ENCODE measurements around the gene USP22. TPM values are rescaled to one million over a fixed set of nuclear protein-coding genes. Genes with fewer than 3 reads are reported as not detected.

The USP22 gene
- total RNA-seq, 1 experiment from 2014 or later: 224 TPM

DNA sequence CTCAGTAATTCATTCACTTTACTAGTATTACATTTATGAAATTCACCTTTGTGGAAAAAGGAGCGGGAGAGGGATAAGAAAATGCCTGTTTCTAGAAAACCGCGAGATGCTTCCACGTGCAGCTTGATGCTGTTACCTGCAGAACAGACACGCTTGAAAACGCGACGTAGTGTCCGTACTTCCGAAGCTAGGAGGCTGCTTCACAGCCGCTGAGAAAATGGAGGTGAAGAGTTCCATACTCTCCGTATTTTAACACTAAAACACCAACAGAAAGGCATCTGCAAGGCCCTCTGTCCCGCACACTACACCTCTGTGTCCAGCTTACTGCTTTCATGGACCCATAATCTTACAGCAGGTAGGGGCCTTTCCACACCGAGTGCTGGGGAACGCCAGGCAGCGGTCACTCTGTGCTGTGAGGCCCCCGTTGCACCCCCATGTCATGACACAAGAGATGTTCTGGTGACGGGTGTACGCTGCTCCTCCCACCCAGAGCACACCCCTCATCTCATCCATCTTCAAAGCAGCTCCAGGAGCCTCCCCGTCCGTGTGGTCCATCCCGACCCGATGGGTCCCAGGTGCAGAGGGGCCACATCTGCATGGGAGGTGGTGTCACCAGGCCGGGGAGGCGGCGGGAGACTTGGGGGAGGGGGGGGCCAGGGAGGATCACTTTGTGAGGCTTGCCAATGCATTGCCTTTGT lies 40.4 kb downstream of the USP22 start:
- CTCF ChIA-PET: no interaction called here
- intact Hi-C loops (cut with micrococcal nuclease; ENCODE audit: unreplicated experiment): no loop called here
- Histone ChIP-seq H3K4me3 (ENCODE audit: low read depth in 2 of 2, low read length in 2 of 2) (no peak overlapping the region), H3K9me3 (ENCODE audit: control insufficient read depth, insufficient read depth, low read depth, low read length) (no peaks in the 10 kb centered on the region), H3K36me3 (ENCODE audit: control insufficient read depth, insufficient read depth, low read length) (peaks cover 18% of the 10 kb centered on the region), H3K27ac (ENCODE audit: low read length) (no peak overlapping the region), H3K4me1 (ENCODE audit: control insufficient read depth, insufficient read depth, low read length) (peaks cover 5% of the 10 kb centered on the region; the same call in 1 of the 2 replicates), H3K27me3 (ENCODE audit: control insufficient read depth, insufficient read depth, low read length) (no peaks in the 10 kb centered on the region)
- in situ Hi-C loops (cut with HindIII; ENCODE audit: low pct_unique_long_range_greater_than_20kb, low sequenced_read_pairs): no loop called here
- TF ChIP-seq, protein P1, sequence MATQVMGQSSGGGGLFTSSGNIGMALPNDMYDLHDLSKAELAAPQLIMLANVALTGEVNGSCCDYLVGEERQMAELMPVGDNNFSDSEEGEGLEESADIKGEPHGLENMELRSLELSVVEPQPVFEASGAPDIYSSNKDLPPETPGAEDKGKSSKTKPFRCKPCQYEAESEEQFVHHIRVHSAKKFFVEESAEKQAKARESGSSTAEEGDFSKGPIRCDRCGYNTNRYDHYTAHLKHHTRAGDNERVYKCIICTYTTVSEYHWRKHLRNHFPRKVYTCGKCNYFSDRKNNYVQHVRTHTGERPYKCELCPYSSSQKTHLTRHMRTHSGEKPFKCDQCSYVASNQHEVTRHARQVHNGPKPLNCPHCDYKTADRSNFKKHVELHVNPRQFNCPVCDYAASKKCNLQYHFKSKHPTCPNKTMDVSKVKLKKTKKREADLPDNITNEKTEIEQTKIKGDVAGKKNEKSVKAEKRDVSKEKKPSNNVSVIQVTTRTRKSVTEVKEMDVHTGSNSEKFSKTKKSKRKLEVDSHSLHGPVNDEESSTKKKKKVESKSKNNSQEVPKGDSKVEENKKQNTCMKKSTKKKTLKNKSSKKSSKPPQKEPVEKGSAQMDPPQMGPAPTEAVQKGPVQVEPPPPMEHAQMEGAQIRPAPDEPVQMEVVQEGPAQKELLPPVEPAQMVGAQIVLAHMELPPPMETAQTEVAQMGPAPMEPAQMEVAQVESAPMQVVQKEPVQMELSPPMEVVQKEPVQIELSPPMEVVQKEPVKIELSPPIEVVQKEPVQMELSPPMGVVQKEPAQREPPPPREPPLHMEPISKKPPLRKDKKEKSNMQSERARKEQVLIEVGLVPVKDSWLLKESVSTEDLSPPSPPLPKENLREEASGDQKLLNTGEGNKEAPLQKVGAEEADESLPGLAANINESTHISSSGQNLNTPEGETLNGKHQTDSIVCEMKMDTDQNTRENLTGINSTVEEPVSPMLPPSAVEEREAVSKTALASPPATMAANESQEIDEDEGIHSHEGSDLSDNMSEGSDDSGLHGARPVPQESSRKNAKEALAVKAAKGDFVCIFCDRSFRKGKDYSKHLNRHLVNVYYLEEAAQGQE (IDR thresholded peaks at IDR 0.05; ENCODE audit: insufficient read depth in 1 of 2, low read depth in 2 of 2, low read length in 1 of 2): no peak
- TF ChIP-seq SIN3A (IDR thresholded peaks at IDR 0.05; ENCODE audit: borderline replicate concordance, insufficient read depth, low read depth, low read length): no peak
- no peak for TF ChIP-seq TCF7L2 (IDR thresholded peaks at IDR 0.05; ENCODE audit: low read depth, low read length)
- no peak for TF ChIP-seq POLR2AphosphoS5 (IDR thresholded peaks at IDR 0.05; ENCODE audit: low read depth, low read length)
- TF ChIP-seq, protein P2, sequence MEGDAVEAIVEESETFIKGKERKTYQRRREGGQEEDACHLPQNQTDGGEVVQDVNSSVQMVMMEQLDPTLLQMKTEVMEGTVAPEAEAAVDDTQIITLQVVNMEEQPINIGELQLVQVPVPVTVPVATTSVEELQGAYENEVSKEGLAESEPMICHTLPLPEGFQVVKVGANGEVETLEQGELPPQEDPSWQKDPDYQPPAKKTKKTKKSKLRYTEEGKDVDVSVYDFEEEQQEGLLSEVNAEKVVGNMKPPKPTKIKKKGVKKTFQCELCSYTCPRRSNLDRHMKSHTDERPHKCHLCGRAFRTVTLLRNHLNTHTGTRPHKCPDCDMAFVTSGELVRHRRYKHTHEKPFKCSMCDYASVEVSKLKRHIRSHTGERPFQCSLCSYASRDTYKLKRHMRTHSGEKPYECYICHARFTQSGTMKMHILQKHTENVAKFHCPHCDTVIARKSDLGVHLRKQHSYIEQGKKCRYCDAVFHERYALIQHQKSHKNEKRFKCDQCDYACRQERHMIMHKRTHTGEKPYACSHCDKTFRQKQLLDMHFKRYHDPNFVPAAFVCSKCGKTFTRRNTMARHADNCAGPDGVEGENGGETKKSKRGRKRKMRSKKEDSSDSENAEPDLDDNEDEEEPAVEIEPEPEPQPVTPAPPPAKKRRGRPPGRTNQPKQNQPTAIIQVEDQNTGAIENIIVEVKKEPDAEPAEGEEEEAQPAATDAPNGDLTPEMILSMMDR (IDR thresholded peaks at IDR 0.05): no peak
- POLR2A ChIA-PET: no interaction called here
- DNase-seq (ENCODE audit: low read depth, low spot score) (no peak), ATAC-seq (no peak)
- no TSS peak for BruUV-seq (replicated peaks)

DNA sequence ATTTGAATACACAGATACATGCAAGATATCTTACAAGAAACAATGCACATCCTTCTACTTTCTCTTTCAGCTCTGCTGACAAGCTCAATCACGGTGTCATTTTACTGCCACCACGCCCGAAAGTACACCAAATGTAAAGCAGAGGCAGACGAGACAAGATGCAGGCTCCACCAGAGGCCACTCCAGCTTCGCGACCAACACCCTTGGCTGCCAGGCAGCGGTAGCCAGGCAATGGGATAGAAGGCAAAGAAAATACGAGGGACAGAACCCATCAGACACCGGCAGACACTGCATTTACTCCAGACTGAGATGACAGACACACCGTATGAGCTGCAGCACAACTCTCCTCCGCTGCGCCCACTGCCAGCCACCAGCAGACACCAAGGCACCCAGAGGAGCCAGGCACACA lies 41.0 kb downstream of the USP22 start:
- ChIA-PET CTCF (no interaction called here), POLR2A (no interaction called here)
- H3K27me3 ChIP-seq (ENCODE audit: control insufficient read depth, insufficient read depth, low read length): no peaks in the 10 kb centered on the region
- BruUV-seq (replicated peaks): no TSS peak
- ATAC-seq (no peak), DNase-seq (ENCODE audit: low read depth, low spot score) (no peak)
- TF ChIP-seq TCF7L2 (IDR thresholded peaks at IDR 0.05; ENCODE audit: low read depth, low read length) (no peak), POLR2AphosphoS5 (IDR thresholded peaks at IDR 0.05; ENCODE audit: low read depth, low read length) (no peak), SIN3A (IDR thresholded peaks at IDR 0.05; ENCODE audit: borderline replicate concordance, insufficient read depth, low read depth, low read length) (no peak)
- TF ChIP-seq, protein P1 (IDR thresholded peaks at IDR 0.05; ENCODE audit: insufficient read depth in 1 of 2, low read depth in 2 of 2, low read length in 1 of 2): no peak
- TF ChIP-seq, protein P2 (IDR thresholded peaks at IDR 0.05): no peak
- in situ Hi-C loops (cut with HindIII; ENCODE audit: low pct_unique_long_range_greater_than_20kb, low sequenced_read_pairs) (no loop called here), intact Hi-C loops (cut with micrococcal nuclease; ENCODE audit: unreplicated experiment) (no loop called here)
- no peaks in the 10 kb centered on the region for H3K9me3 ChIP-seq (ENCODE audit: control insufficient read depth, insufficient read depth, low read depth, low read length)
- peaks cover 11% of the 10 kb centered on the region; the same call in 1 of the 2 replicates for H3K36me3 ChIP-seq (ENCODE audit: control insufficient read depth, insufficient read depth, low read length)
- H3K4me3 ChIP-seq (ENCODE audit: low read depth in 2 of 2, low read length in 2 of 2): no peak overlapping the region
- H3K4me1 ChIP-seq (ENCODE audit: control insufficient read depth, insufficient read depth, low read length): peaks cover 5% of the 10 kb centered on the region; the same call in 1 of the 2 replicates
- H3K27ac ChIP-seq (ENCODE audit: low read length): no peak overlapping the region
